Measurements from ENCODE around the gene DYNLT4. TPM values are rescaled to one million over a fixed set of nuclear protein-coding genes. Genes with fewer than 3 reads are reported as not detected.

Gene DYNLT4, protein sequence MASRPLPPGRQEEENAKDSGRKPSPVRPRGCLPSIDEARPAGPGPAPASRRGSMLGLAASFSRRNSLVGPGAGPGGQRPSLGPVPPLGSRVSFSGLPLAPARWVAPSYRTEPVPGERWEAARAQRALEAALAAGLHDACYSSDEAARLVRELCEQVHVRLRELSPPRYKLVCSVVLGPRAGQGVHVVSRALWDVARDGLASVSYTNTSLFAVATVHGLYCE
- 1.9 TPM for total RNA-seq
- long read RNA-seq, partial matches to known transcripts = 0 of 2 reads
- long read RNA-seq, other reads (novel, unspliced or antisense) = 0 of 2 reads

DNA sequence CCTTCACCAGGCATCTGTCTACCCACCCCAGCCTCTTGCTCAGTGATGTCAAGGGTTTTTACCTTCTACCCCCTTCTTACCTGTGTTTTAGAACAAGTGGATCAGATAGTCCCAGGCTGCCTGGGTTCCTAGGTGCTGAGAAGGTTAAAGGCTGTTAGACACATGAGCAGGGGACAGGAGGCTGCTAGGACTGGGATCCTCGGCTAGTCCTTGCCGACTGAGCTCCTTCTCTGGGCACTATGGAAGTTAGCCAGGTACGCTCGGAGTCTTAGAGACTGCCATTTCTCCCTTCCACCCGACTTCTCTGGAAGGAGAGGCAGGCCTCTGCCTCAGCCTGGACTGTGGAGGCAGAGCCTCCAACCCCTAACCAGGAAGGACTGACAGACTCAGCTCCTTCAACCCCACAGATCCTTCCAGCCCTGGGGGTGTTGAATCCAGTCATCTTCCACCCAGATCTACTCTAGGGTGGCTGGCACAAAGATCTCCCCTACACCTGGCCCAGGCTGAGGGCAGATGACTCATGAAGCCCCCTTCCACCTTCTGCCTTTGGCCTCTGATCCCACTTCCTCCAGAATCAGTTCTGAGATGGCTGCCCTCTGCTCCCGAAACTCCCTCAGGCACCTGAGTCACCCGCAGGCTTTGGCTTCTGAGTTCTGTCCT, at the start of gene DYNLT4:
Gene DYNLT4 (minus strand): TSS at position 648 of the 660 bp plus-strand sequence. CDS start 683 bp downstream, outside the sequence.
- Histone ChIP-seq H3K36me3 (peaks cover 43% of the 10 kb centered on the region), H3K27me3 (ENCODE audit: low read depth) (no peaks in the 10 kb centered on the region), H3K4me3 (peak within 1 kb of the TSS; percentile 61), H3K27ac (replicated peaks) (peak within 1 kb of the TSS; percentile 100), H3K9me3 (replicated peaks) (no peaks in the 10 kb centered on the region), H3K4me1 (peaks cover 100% of the 10 kb centered on the region)
- no peak for TF ChIP-seq CTCF (IDR thresholded peaks at IDR 0.05; ENCODE audit: borderline replicate concordance)
- no peak for DNase-seq
- intact Hi-C loops (cut with micrococcal nuclease) = no loop called here

GRCh38 chr1:44855742-44856141, 48.6 kb upstream of the DYNLT4 start:
- intact Hi-C loops (cut with micrococcal nuclease) = loop anchor here (10.0 kb wide), 1 partner anchor 129 kb away; the partner anchor contains the start of gene EIF2B3
- TF ChIP-seq CTCF (IDR thresholded peaks at IDR 0.05; ENCODE audit: borderline replicate concordance) = no peak
- H3K36me3 ChIP-seq = peaks cover 30% of the 10 kb centered on the region

DNA sequence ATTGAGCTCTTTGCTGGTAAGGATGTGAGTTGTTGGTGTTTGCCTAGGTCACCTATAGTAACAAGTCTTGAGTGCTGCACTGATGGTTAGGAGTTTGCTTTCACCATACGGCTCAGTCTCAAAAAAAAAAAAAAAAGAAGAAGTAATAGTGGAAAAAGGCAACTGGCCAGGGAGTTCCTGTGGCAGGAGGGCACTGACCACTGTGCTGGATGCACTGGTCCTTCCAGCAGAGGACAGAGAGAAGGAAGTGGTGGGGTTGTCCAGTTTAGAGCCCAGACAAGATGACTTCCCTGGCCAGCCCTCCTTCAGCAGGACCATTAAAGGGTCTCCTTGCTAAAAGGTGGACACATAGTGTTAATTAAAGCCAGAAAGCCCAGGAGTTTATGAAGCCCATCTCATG, 47.8 kb upstream of the DYNLT4 start:
- TF ChIP-seq CTCF (IDR thresholded peaks at IDR 0.05; ENCODE audit: borderline replicate concordance) = no peak
- no peak overlapping the region for H3K27ac ChIP-seq (replicated peaks)
- H3K27me3 ChIP-seq (ENCODE audit: low read depth) = no peaks in the 10 kb centered on the region
- H3K4me3 ChIP-seq = no peak overlapping the region
- H3K9me3 ChIP-seq (replicated peaks) = no peaks in the 10 kb centered on the region
- intact Hi-C loops (cut with micrococcal nuclease) = loop anchor here (10.0 kb wide), 1 partner anchor 130 kb away; the partner anchor contains the start of gene EIF2B3
- peaks cover 30% of the 10 kb centered on the region for H3K36me3 ChIP-seq
- H3K4me1 ChIP-seq = no peaks in the 10 kb centered on the region
- DNase-seq = no peak

More at GRCh38 chr1:44855742-44856141, 48.6 kb upstream of the DYNLT4 start:
- H3K4me3 ChIP-seq = no peak overlapping the region
- peaks cover 2% of the 10 kb centered on the region for H3K4me1 ChIP-seq
- no peak overlapping the region for H3K27ac ChIP-seq (replicated peaks)
- H3K27me3 ChIP-seq (ENCODE audit: low read depth) = no peaks in the 10 kb centered on the region
- no peak for DNase-seq
- H3K9me3 ChIP-seq (replicated peaks) = no peaks in the 10 kb centered on the region

GRCh38 chr1:44853201-44853600, 46.0 kb upstream of the DYNLT4 start:
- no peak overlapping the region for H3K4me3 ChIP-seq
- no peak overlapping the region for H3K27ac ChIP-seq (replicated peaks)
- no peaks in the 10 kb centered on the region for H3K27me3 ChIP-seq (ENCODE audit: low read depth)
- H3K36me3 ChIP-seq = peaks cover 30% of the 10 kb centered on the region
- intact Hi-C loops (cut with micrococcal nuclease) = loop anchor here (10.0 kb wide), 1 partner anchor 132 kb away; the partner anchor contains the start of gene EIF2B3
- no peaks in the 10 kb centered on the region for H3K9me3 ChIP-seq (replicated peaks)
- H3K4me1 ChIP-seq = peaks cover 14% of the 10 kb centered on the region
- no peak for TF ChIP-seq CTCF (IDR thresholded peaks at IDR 0.05; ENCODE audit: borderline replicate concordance)
- no peak for DNase-seq

- Histone ChIP-seq H3K9me3 (replicated peaks) (no peaks in the 10 kb centered on the region), H3K27me3 (ENCODE audit: low read depth) (no peaks in the 10 kb centered on the region), H3K36me3 (peaks cover 16% of the 10 kb centered on the region), H3K4me1 (peaks cover 14% of the 10 kb centered on the region), H3K4me3 (no peak overlapping the region), H3K27ac (replicated peaks) (no peak overlapping the region)
- no peak for TF ChIP-seq CTCF (IDR thresholded peaks at IDR 0.05; ENCODE audit: borderline replicate concordance)
- DNase-seq = no peak
- intact Hi-C loops (cut with micrococcal nuclease) = loop anchor here (10.0 kb wide), 1 partner anchor 133 kb away; the partner anchor contains the start of gene EIF2B3
These were observed 44.2 kb upstream of the DYNLT4 start for GRCh38 chr1:44851308-44851707.
